K562 (cell line): ENCODE measurements around the gene ZNF48. TPM values are rescaled to one million over a fixed set of nuclear protein-coding genes. Genes with fewer than 3 reads are reported as not detected.

ENCODE experiments used
- CC2D1A ChIP-seq: fragments of 450-650 bp; IDR thresholded peaks from 2 replicates; pipeline ENCODE4 v1.6.1; 2017; ENCODE audit warnings: mild to moderate bottlenecking
- CLOCK ChIP-seq: fragments of 250-450 bp; sonication (Bioruptor Pico); IDR thresholded peaks from 2 replicates; pipeline ENCODE4 v1.4.0; 2020; ENCODE audit warnings: mild to moderate bottlenecking, moderate library complexity, borderline replicate concordance
- CREBBP ChIP-seq: IDR thresholded peaks from one replicate; pipeline ENCODE4 v1.6.1; 2012; ENCODE audit warnings: low read depth, mild to moderate bottlenecking, control low read depth, inconsistent platforms, low read length
- ELK1 ChIP-seq: sonication (generic); formaldehyde crosslinking; IDR thresholded peaks from 2 replicates; pipeline ENCODE4 v1.8.1; 2022; ENCODE audit warnings: missing genetic modification reagents
- ETV5 ChIP-seq: sonication (generic); formaldehyde crosslinking; IDR thresholded peaks from 2 replicates; pipeline ENCODE4 v1.4.0; 2020; ENCODE audit warnings: low read depth, mild to moderate bottlenecking, missing genetic modification reagents
- FOXK2 ChIP-seq, 2 experiments: fragments of 450-650 bp; IDR thresholded peaks in 1 of 2; conservative IDR thresholded peaks in 1 of 2; 2 replicates each; pipeline ENCODE4 v1.6.1; 2016; ENCODE audit warnings: low read depth in 2 of 2, mild to moderate bottlenecking in 1 of 2
- FUS ChIP-seq: fragments of 200-400 bp; formaldehyde crosslinking; optimal IDR thresholded peaks from 2 replicates; pipeline ENCODE3; 2017; ENCODE audit warnings: low read depth, low read length
- HDGF ChIP-seq: fragments of 450-650 bp; IDR thresholded peaks from 2 replicates; pipeline ENCODE4 v1.6.1; 2016
- JUND ChIP-seq, 2 experiments: IDR thresholded peaks; 2 replicates in 1 of 2; 3 replicates in 1 of 2; pipeline ENCODE4 v1.6.1; 2011; ENCODE audit warnings: borderline replicate concordance in 2 of 2, low read depth in 2 of 2, low read length in 2 of 2, improper control_type of control experiment in 1 of 2, missing biosample characterization in 1 of 2, missing genetic modification characterization in 1 of 2, missing genetic modification reagents in 1 of 2
- KAT2B ChIP-seq: IDR thresholded peaks from one replicate; pipeline ENCODE4 v1.6.1; 2012; ENCODE audit warnings: low read depth, mild to moderate bottlenecking, control low read depth, inconsistent platforms, low read length, moderate library complexity
- NCOA1 ChIP-seq: fragments of 450-650 bp; IDR thresholded peaks from 2 replicates; pipeline ENCODE4 v1.6.1; 2016; ENCODE audit warnings: low read depth
- NR1H2 ChIP-seq: sonication (generic); formaldehyde crosslinking; IDR thresholded peaks from 2 replicates; pipeline ENCODE4 v1.4.0; 2020; ENCODE audit warnings: mild to moderate bottlenecking, missing genetic modification reagents
- PHF21A ChIP-seq: fragments of 450-650 bp; IDR thresholded peaks from 2 replicates; pipeline ENCODE4 v1.6.1; 2017; ENCODE audit warnings: low read depth, borderline replicate concordance
- RBM15 ChIP-seq: fragments of 200-400 bp; formaldehyde crosslinking; IDR thresholded peaks from 2 replicates; pipeline ENCODE4 v1.6.1; 2018; ENCODE audit warnings: mild to moderate bottlenecking, low read length, moderate library complexity; ENCODE audit not compliant: insufficient read depth
- SFPQ ChIP-seq: fragments of 200-400 bp; formaldehyde crosslinking; IDR thresholded peaks from 2 replicates; pipeline ENCODE4 v1.6.1; 2017; ENCODE audit warnings: mild to moderate bottlenecking, low read depth, low read length, moderate library complexity
- SMC3 ChIP-seq: conservative IDR thresholded peaks from 2 replicates; pipeline ENCODE4 v1.6.1; 2011; ENCODE audit warnings: low read depth, low read length, improper control_type of control experiment; ENCODE audit not compliant: insufficient read depth
- SRSF1 ChIP-seq: fragments of 200-400 bp; formaldehyde crosslinking; IDR thresholded peaks from 2 replicates; pipeline ENCODE4 v1.6.1; 2017; ENCODE audit warnings: mild to moderate bottlenecking, low read depth, low read length, moderate library complexity
- USF2 ChIP-seq: sonication (generic); formaldehyde crosslinking; IDR thresholded peaks from 2 replicates; pipeline ENCODE4 v1.5.0; 2020; ENCODE audit warnings: missing genetic modification reagents
- XRCC4 ChIP-seq: IDR thresholded peaks from one replicate; pipeline ENCODE4 v1.6.1; 2011; ENCODE audit not compliant: insufficient read depth, insufficient read length; ENCODE audit errors: extremely low read depth
- ZFP36 ChIP-seq: fragments of 150-350 bp; IDR thresholded peaks from 2 replicates; pipeline ENCODE4 v1.6.1; 2018; ENCODE audit warnings: low read length, low read depth; ENCODE audit not compliant: partially characterized antibody
- ZFX ChIP-seq: sonication (generic); formaldehyde crosslinking; IDR thresholded peaks from 2 replicates; pipeline ENCODE4 v1.8.0; 2022; ENCODE audit warnings: mild to moderate bottlenecking, missing genetic modification reagents, moderate library complexity
- polyA plus RNA-seq, 8 experiments: library from polyadenylated mRNA; depleted of rRNA in 4 of 8; stranded (reverse) in 5 of 8; unstranded in 3 of 8; fragments of >200 nt; fragmentation: Nextera tagmentation in 2 of 8; fragmentation: Illumina TruSeq in 1 of 8; extraction: Ambion mirVana in 2 of 8; extraction: Trizol in 1 of 8; gene quantifications; 2 replicates each; pipeline versions ENCODE4 v1.2.1 to v1.2.3, GENCODE V29; 2011 to 2014; ENCODE audit warnings: inconsistent platforms in 1 of 8, missing spikeins in 1 of 8
- total RNA-seq, 7 experiments: library from RNA; depleted of rRNA in 6 of 7; stranded (reverse); fragments of >200 nt in 6 of 7; fragmentation: Illumina TruSeq in 2 of 7; extraction: Trizol in 2 of 7; gene quantifications; 2 replicates each; pipeline versions ENCODE4 v1.2.1 to v1.2.3, GENCODE V29; 2011 to 2021; ENCODE audit warnings: low replicate concordance in 1 of 7

The ZNF48 gene
- total and polyA plus RNA-seq, 9 of the 15 experiments (the other 6 are each of a cell fraction or from before 2014, with no cell fraction given), result 0.38 to 11.6 (median 4.7) TPM

- TF ChIP-seq CLOCK (CRISPR knock-in tag), result no peak
- TF ChIP-seq JUND (IDR thresholded peaks at IDR 0.05; ENCODE audit: borderline replicate concordance, low read depth, low read length), result peak; percentile 79
- TF ChIP-seq JUND (tag; IDR thresholded peaks at IDR 0.05; ENCODE audit: borderline replicate concordance, low read depth, low read length), result peak; percentile 49; the same call in 1 of the 3 replicates
- peak; percentile 96 for TF ChIP-seq ZFX (CRISPR knock-in tag)
- TF ChIP-seq FOXK2 (conservative IDR thresholded peaks at IDR 0.05 in 1 of 2, IDR thresholded peaks at IDR 0.05 in 1 of 2; ENCODE audit: low read depth in 2 of 2), result peak in 1 of 2 experiments; percentile 61; a peak in 2 of 4 replicates
- TF ChIP-seq SFPQ, result no peak
- no peak for TF ChIP-seq NCOA1
- no peak for TF ChIP-seq ELK1
- no peak for TF ChIP-seq CREBBP
- TF ChIP-seq ZFP36, result no peak
- peak; percentile 68 for TF ChIP-seq KAT2B
- no peak for TF ChIP-seq RBM15
- no peak for TF ChIP-seq FUS
- peak; percentile 94 for TF ChIP-seq PHF21A
- TF ChIP-seq CC2D1A, result no peak
- no peak for TF ChIP-seq NR1H2
- no peak for TF ChIP-seq HDGF
- no peak; the same call in 1 of the 2 replicates for TF ChIP-seq ETV5
- TF ChIP-seq XRCC4, result no peak
- TF ChIP-seq USF2 (CRISPR knock-in tag), result peak; percentile 12; the same call in 1 of the 2 replicates
- TF ChIP-seq SRSF1, result no peak
- TF ChIP-seq SMC3, result peak; percentile 88
These were observed 34.6 kb downstream of the ZNF48 start, which contains the start of gene DCTPP1 (continued) for GRCh38 chr16:30429678-30430427.
